ENCODE results near the gene TMPO.
"Not testable (repeated sequence)": the region's sequence is repeated elsewhere in the genome, so short reads cannot be mapped to it uniquely, and the experiment has no call there.

Gene TMPO

DNA sequence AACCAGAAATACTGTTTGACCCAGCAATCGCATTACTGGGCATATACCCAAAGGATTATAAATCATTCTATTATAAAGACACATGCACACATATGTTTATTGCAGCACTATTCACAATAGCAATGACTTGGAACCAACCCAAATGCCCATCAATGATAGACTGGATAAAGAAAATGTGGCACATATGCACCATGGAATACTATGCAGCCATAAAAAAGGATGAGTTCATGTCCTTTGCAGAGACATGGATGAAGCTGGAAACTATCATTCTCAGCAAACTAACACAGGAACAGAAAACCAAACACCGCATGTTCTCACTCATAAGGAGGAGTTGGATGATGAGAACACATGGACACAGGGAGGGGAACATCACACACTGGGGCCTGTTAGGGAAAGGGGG is 61.4 kb downstream of the TMPO start:
- 85 to 89% methylated on average over 2 of the region's 2 CpGs for WGBS, 2 experiments
- H3K4me1 ChIP-seq (ENCODE audit: control insufficient read depth, insufficient read depth, low read length); H3K27me3 ChIP-seq (ENCODE audit: control insufficient read depth, insufficient read depth, low read length, poor library complexity, severe bottlenecking); H3K36me3 ChIP-seq (ENCODE audit: control insufficient read depth, insufficient read depth, low read length); H3K4me3 ChIP-seq (ENCODE audit: insufficient read depth, low read depth, low read length); H3K9me3 ChIP-seq (ENCODE audit: control insufficient read depth, low read length); H3K27ac ChIP-seq (ENCODE audit: insufficient read depth, low read depth, low read length, poor library complexity, severe bottlenecking): not testable (repeated sequence)

DNA sequence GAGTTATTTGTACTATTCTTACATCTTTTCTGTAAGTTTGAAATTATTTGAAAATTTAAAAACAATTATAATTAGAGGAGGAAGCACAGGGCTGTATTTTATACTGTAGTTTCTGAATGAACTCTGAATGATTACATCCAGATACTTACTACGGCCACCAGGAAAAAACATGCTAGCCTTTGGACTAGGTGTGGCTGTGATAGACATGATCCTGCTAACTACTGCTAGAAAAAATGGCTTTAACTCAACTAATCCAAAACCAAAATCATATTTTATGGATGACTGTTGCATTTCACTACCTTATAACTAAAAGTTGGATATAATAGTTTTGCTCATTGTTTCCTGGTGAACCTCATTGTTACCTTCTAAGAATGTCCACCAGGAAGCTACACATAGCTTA is 63.0 kb downstream of the TMPO start:
- Histone ChIP-seq H3K9me3 (ENCODE audit: control insufficient read depth, low read length) (no peaks in the 10 kb centered on the region), H3K4me1 (ENCODE audit: control insufficient read depth, insufficient read depth, low read length) (no peaks in the 10 kb centered on the region), H3K27me3 (ENCODE audit: control insufficient read depth, insufficient read depth, low read length, poor library complexity, severe bottlenecking) (no peaks in the 10 kb centered on the region), H3K36me3 (ENCODE audit: control insufficient read depth, insufficient read depth, low read length) (no peaks in the 10 kb centered on the region), H3K4me3 (ENCODE audit: insufficient read depth, low read depth, low read length) (no peak overlapping the region), H3K27ac (ENCODE audit: insufficient read depth, low read depth, low read length, poor library complexity, severe bottlenecking) (no peak overlapping the region)
- 93% methylated on average over 1 of the region's 1 CpG; no CpG with 5 or more reads in 1 of the 2 experiments for WGBS, 2 experiments

DNA sequence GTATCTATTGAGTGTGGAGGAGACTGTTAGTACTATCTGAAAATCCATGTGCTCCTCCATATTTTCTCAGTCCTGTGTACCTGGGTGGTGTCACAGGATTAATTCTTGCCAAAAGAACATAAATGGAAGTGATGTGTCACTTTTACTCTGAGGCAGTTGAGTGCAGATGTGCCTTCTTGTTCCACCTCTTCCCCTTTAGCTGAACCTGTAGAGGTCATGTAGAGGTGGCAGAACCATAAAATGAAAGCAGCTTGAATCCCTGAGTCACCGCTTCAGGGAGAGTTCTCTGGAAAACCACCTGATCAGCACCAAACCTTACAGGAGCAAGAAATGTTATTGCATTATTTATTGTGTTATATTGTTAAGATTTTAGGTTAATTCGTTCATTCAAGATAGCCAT is 63.4 kb downstream of the TMPO start:
- Histone ChIP-seq H3K27me3 (ENCODE audit: control insufficient read depth, insufficient read depth, low read length, poor library complexity, severe bottlenecking) (no peaks in the 10 kb centered on the region), H3K36me3 (ENCODE audit: control insufficient read depth, insufficient read depth, low read length) (no peaks in the 10 kb centered on the region), H3K27ac (ENCODE audit: insufficient read depth, low read depth, low read length, poor library complexity, severe bottlenecking) (no peak overlapping the region), H3K4me3 (ENCODE audit: insufficient read depth, low read depth, low read length) (no peak overlapping the region), H3K4me1 (ENCODE audit: control insufficient read depth, insufficient read depth, low read length) (no peaks in the 10 kb centered on the region), H3K9me3 (ENCODE audit: control insufficient read depth, low read length) (no peaks in the 10 kb centered on the region)
- 77 to 100% methylated on average over 1 of the region's 2 CpGs for WGBS, 2 experiments

DNA sequence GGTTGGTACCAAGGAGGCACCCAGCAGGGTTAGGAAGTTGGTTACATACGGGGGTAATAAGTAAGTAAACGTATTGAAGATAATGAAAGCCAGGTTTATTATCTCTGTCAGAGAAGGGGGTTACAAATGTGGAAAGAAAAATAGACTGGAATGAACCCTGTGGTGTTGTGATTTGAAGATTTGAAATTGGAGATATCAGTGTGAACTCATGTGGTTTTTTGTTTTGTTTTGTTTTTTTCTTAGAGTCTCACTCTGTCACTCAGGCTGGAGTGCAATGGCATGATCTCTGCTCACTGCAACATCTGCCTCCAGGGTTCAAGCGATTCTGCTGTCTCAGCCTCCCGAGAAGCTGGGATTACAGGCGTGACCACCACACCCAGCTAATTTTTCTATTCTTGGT is 64.0 kb downstream of the TMPO start:
- H3K36me3 ChIP-seq (ENCODE audit: control insufficient read depth, insufficient read depth, low read length) = no peaks in the 10 kb centered on the region
- no peak overlapping the region for H3K4me3 ChIP-seq (ENCODE audit: insufficient read depth, low read depth, low read length)
- 87 to 89% methylated on average over 5 of the region's 5 CpGs for WGBS, 2 experiments
- H3K27ac ChIP-seq (ENCODE audit: insufficient read depth, low read depth, low read length, poor library complexity, severe bottlenecking) = no peak overlapping the region
- H3K9me3 ChIP-seq (ENCODE audit: control insufficient read depth, low read length) = no peaks in the 10 kb centered on the region
- H3K27me3 ChIP-seq (ENCODE audit: control insufficient read depth, insufficient read depth, low read length, poor library complexity, severe bottlenecking) = no peaks in the 10 kb centered on the region
- H3K4me1 ChIP-seq (ENCODE audit: control insufficient read depth, insufficient read depth, low read length) = no peaks in the 10 kb centered on the region

DNA sequence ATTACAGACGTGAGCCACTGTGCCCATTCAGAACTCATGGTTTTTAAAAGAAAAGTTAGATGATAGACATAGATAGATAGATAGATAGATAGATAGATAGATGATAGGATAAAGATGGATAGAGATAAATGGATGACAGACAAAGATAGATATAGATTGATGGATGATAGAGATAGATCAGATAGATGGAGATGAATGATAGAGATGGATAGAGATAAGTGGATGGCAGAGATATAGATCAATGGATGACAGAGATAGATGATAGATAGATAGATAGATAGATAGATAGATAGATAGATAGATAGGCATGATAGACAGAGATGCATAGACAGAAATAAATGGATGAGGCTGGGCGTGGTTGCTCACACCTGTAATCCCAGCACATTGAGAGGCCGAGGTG is 64.4 kb downstream of the TMPO start:
- no peaks in the 10 kb centered on the region for H3K36me3 ChIP-seq (ENCODE audit: control insufficient read depth, insufficient read depth, low read length)
- H3K4me1 ChIP-seq (ENCODE audit: control insufficient read depth, insufficient read depth, low read length) = no peaks in the 10 kb centered on the region
- H3K27ac ChIP-seq (ENCODE audit: insufficient read depth, low read depth, low read length, poor library complexity, severe bottlenecking) = no peak overlapping the region
- no peaks in the 10 kb centered on the region for H3K9me3 ChIP-seq (ENCODE audit: control insufficient read depth, low read length)
- 86 to 92% methylated on average over 3 of the region's 3 CpGs for WGBS, 2 experiments
- no peak overlapping the region for H3K4me3 ChIP-seq (ENCODE audit: insufficient read depth, low read depth, low read length)
- no peaks in the 10 kb centered on the region for H3K27me3 ChIP-seq (ENCODE audit: control insufficient read depth, insufficient read depth, low read length, poor library complexity, severe bottlenecking)

DNA sequence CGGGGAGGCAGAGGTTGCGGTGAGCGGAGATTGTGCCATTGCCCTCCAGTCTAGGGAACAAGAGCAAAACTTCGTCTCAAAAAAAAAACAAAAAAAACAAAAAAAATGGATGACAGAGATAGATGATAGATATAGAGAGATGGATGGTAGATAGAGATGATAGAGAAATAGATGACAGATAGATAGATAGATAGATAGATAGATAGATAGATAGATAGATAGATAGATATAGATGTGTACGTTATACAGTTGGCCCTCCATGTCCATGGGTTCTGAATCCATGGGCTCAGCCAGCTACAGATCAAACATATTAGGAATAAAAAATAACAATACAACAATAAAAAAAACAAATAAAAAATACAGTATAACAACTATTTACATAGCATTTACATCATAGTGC is 65.3 kb downstream of the TMPO start:
- Histone ChIP-seq H3K9me3 (ENCODE audit: control insufficient read depth, low read length) (no peaks in the 10 kb centered on the region), H3K27ac (ENCODE audit: insufficient read depth, low read depth, low read length, poor library complexity, severe bottlenecking) (no peak overlapping the region), H3K4me1 (ENCODE audit: control insufficient read depth, insufficient read depth, low read length) (no peaks in the 10 kb centered on the region), H3K27me3 (ENCODE audit: control insufficient read depth, insufficient read depth, low read length, poor library complexity, severe bottlenecking) (no peaks in the 10 kb centered on the region), H3K4me3 (ENCODE audit: insufficient read depth, low read depth, low read length) (no peak overlapping the region), H3K36me3 (ENCODE audit: control insufficient read depth, insufficient read depth, low read length) (no peaks in the 10 kb centered on the region)
- WGBS, 2 experiments = 93% methylated on average over 4 to 5 of the region's 5 CpGs

DNA sequence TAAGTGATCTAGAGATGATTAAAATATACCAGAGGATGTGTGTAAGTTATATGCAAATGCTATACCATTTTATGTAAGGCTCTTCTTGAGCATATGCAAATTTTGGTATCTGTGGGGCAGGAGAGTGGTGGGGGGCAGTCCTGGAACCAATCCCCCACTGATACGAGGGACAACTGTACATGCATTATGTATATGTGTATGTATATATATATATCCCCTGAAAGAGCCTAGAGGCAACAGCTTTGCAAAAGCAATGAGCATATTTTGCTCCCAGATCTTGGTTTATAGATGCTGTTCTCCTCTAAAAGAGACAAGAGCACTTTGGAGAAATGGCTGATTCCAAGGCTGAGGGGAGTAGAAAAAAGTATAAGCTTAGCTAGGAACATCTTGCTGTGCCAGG is 65.7 kb downstream of the TMPO start:
- no CpG with 5 or more reads among the region's 1 CpG for WGBS, 2 experiments

DNA sequence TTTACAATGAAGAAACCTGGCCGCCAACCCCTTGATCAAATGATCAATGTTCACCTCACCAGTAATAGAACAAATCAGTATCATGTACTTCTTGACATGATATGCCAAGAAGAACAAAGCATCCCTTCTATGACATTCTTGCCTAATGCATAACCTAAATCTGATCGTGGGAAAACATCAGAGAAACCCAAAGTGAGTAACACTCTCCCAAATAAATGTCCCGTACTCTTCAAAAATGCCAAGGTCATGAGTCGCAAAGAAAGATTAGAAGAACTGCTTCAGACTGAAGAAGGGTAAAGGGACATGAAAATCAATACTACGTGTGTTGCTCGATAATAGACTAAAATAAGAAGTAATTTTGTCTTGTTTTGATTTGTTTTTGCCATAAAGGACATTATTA is 66.7 kb downstream of the TMPO start:
- 87 to 89% methylated on average over 6 of the region's 6 CpGs for WGBS, 2 experiments
- Histone ChIP-seq H3K27ac (ENCODE audit: insufficient read depth, low read depth, low read length, poor library complexity, severe bottlenecking) (no peak overlapping the region), H3K9me3 (ENCODE audit: control insufficient read depth, low read length) (no peaks in the 10 kb centered on the region), H3K4me3 (ENCODE audit: insufficient read depth, low read depth, low read length) (no peak overlapping the region), H3K27me3 (ENCODE audit: control insufficient read depth, insufficient read depth, low read length, poor library complexity, severe bottlenecking) (no peaks in the 10 kb centered on the region), H3K36me3 (ENCODE audit: control insufficient read depth, insufficient read depth, low read length) (no peaks in the 10 kb centered on the region), H3K4me1 (ENCODE audit: control insufficient read depth, insufficient read depth, low read length) (no peaks in the 10 kb centered on the region)

More for the DNA sequence above, 65.7 kb downstream of the TMPO start:
- Histone ChIP-seq H3K27me3 (ENCODE audit: control insufficient read depth, insufficient read depth, low read length, poor library complexity, severe bottlenecking) (no peaks in the 10 kb centered on the region), H3K4me3 (ENCODE audit: insufficient read depth, low read depth, low read length) (no peak overlapping the region), H3K4me1 (ENCODE audit: control insufficient read depth, insufficient read depth, low read length) (no peaks in the 10 kb centered on the region), H3K27ac (ENCODE audit: insufficient read depth, low read depth, low read length, poor library complexity, severe bottlenecking) (no peak overlapping the region), H3K9me3 (ENCODE audit: control insufficient read depth, low read length) (no peaks in the 10 kb centered on the region), H3K36me3 (ENCODE audit: control insufficient read depth, insufficient read depth, low read length) (no peaks in the 10 kb centered on the region)

DNA sequence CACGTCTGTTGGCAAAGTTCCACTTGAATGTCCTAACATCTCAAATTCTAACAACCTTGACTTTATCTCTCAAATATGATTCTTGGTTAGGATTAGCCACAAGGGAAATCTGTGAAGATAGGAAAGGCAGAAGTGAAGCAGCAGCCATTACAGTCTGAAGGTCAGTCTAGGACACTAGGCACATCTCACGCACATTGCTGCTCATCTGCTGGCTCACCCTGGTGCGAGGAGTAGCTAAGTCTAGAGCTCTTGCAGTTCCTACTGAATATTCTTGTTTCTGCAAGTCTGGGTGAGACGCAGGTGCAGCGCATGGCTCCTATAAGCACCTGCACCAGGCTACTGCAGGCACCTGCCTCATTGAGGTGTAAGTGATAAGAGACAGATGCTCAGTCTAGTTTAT is 71.7 kb downstream of the TMPO start:
- no peaks in the 10 kb centered on the region for H3K9me3 ChIP-seq (ENCODE audit: control insufficient read depth, low read length)
- no peaks in the 10 kb centered on the region for H3K27me3 ChIP-seq (ENCODE audit: control insufficient read depth, insufficient read depth, low read length, poor library complexity, severe bottlenecking)
- no peaks in the 10 kb centered on the region for H3K4me1 ChIP-seq (ENCODE audit: control insufficient read depth, insufficient read depth, low read length)
- H3K4me3 ChIP-seq (ENCODE audit: insufficient read depth, low read depth, low read length) = no peak overlapping the region
- H3K36me3 ChIP-seq (ENCODE audit: control insufficient read depth, insufficient read depth, low read length) = no peaks in the 10 kb centered on the region
- 92 to 95% methylated on average over 5 of the region's 5 CpGs for WGBS, 2 experiments
- H3K27ac ChIP-seq (ENCODE audit: insufficient read depth, low read depth, low read length, poor library complexity, severe bottlenecking) = no peak overlapping the region

DNA sequence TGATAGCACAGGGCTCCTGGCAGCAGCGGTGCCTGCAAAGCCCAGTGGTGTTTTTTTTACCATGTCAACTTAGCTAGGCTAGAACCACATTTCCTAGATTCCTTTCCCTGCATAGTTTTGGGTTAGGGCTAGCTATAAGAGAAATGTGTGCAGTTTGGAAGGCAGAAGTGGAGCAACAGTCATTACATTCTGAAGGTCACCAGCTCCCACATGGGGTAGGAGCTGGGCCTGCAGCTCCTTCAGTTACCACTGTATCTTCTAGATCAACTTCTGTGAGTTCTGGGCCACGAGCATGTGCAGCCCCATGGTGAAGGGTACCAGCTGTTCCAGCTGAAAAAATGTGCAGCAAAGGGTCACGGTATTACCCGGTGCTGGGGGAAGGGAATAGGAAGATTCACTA is 75.8 kb downstream of the TMPO start:
- no peak overlapping the region for H3K27ac ChIP-seq (ENCODE audit: insufficient read depth, low read depth, low read length, poor library complexity, severe bottlenecking)
- 86 to 90% methylated on average over 3 of the region's 4 CpGs for WGBS, 2 experiments
- no peak overlapping the region for H3K4me3 ChIP-seq (ENCODE audit: insufficient read depth, low read depth, low read length)
- no peaks in the 10 kb centered on the region for H3K9me3 ChIP-seq (ENCODE audit: control insufficient read depth, low read length)
- no peaks in the 10 kb centered on the region for H3K27me3 ChIP-seq (ENCODE audit: control insufficient read depth, insufficient read depth, low read length, poor library complexity, severe bottlenecking)
- no peaks in the 10 kb centered on the region for H3K36me3 ChIP-seq (ENCODE audit: control insufficient read depth, insufficient read depth, low read length)
- H3K4me1 ChIP-seq (ENCODE audit: control insufficient read depth, insufficient read depth, low read length) = peaks cover 3% of the 10 kb centered on the region

DNA sequence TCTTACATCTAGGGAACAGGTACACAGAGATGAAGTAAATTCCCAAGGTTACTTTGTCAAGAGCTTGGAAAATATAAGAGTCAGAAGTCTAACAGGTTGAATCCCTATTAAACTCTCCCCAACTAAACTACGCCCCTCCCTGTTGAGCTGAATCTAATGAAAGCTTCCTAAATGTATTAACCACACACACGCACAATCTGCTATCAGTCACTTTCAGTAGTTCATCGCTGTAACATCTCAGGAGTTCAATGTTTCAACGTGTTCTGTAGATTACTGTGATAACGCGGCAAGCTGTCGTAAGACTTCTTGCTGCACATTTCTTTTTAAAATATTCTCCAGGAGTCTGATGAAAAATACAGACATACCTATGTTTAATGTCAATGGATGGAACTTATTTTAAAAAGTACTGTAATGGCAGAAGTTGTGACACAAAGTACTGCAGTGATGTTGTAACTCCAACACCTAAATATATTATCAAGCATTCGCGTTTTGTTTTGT is 77.5 kb downstream of the TMPO start:
- H3K36me3 ChIP-seq (ENCODE audit: control insufficient read depth, insufficient read depth, low read length) = peaks cover 7% of the 10 kb centered on the region
- no peaks in the 10 kb centered on the region for H3K9me3 ChIP-seq (ENCODE audit: control insufficient read depth, low read length)
- WGBS, 2 experiments = 71% methylated on average over 9 of the region's 9 CpGs
- no peak overlapping the region for H3K27ac ChIP-seq (ENCODE audit: insufficient read depth, low read depth, low read length, poor library complexity, severe bottlenecking)
- peak overlapping the region; percentile 100 for H3K4me3 ChIP-seq (ENCODE audit: insufficient read depth, low read depth, low read length)
- no peaks in the 10 kb centered on the region for H3K27me3 ChIP-seq (ENCODE audit: control insufficient read depth, insufficient read depth, low read length, poor library complexity, severe bottlenecking)
- peaks cover 3% of the 10 kb centered on the region for H3K4me1 ChIP-seq (ENCODE audit: control insufficient read depth, insufficient read depth, low read length)

Measured in ectodermal cell (in vitro differentiated cells).